Right lobe of liver (tissue), 6 donors: Measurements from ENCODE around the gene UBE2M. TPM values are rescaled to one million over a fixed set of nuclear protein-coding genes. Genes with fewer than 3 reads are reported as not detected.

Source experiments
- ATAC-seq, 4 donors: fragments of 200-7000 bp; cut with Tn5 transposase; one replicate each; pipeline ENCODE4 v1.9.1; 2020; ENCODE audit warnings: mild to moderate bottlenecking in 4 of 4, moderate library complexity in 4 of 4
- DNase-seq, 3 donors: peaks; one replicate each; pipeline ENCODE4 v3.0.0-alpha.2; 2020
- H3K27ac ChIP-seq, 3 donors: fragments of 200-600 bp; one replicate each; pipeline ENCODE4 v1.8.0; 2022
- H3K27me3 ChIP-seq, 2 donors: fragments of 200-600 bp; one replicate each; pipeline ENCODE4 v1.8.0; 2022
- H3K36me3 ChIP-seq, 4 donors: fragments of 200-600 bp; sonication (generic) in 1 of 4; one replicate each; pipeline versions ENCODE4 v1.5.1 to v1.8.0; 2017 to 2022; ENCODE audit warnings: control low read depth in 1 of 4
- H3K4me1 ChIP-seq, 4 donors: fragments of 200-600 bp; sonication (generic) in 1 of 4; one replicate each; pipeline versions ENCODE4 v1.5.1 to v1.8.0; 2017 to 2022; ENCODE audit warnings: control low read depth in 1 of 4
- H3K4me3 ChIP-seq, 3 donors: fragments of 200-600 bp; one replicate each; pipeline ENCODE4 v1.8.0; 2022
- H3K9me3 ChIP-seq, 4 donors: fragments of 200-600 bp; sonication (generic) in 1 of 4; one replicate each; pipeline versions ENCODE4 v1.5.1 to v1.8.0; 2017 to 2022; ENCODE audit warnings: control low read depth in 1 of 4
- CTCF ChIP-seq, 4 donors: fragments of 200-600 bp in 3 of 4; fragments of 450-650 bp in 1 of 4; IDR thresholded peaks; one replicate each; pipeline versions ENCODE4 v1.5.1 to v1.8.0; 2016 to 2022; ENCODE audit warnings: antibody characterized with exemption in 4 of 4, mild to moderate bottlenecking in 2 of 4
- POLR2A ChIP-seq: fragments of 450-650 bp; IDR thresholded peaks from one replicate; pipeline ENCODE4 v1.6.1; 2017; ENCODE audit warnings: antibody characterized with exemption, mild to moderate bottlenecking
- WGBS: methylation state at CpG from one replicate; pipeline ENCODE4 v1.1.6; 2018; ENCODE audit warnings: low coverage, low lambda C conversion rate; ENCODE audit not compliant: insufficient coverage; ENCODE audit errors: missing lambda C conversion rate; 5-methylcytosine and 5-hydroxymethylcytosine counted together
- intact Hi-C, 2 donors: fragments of 100-400 bp; cut with DNase I; formaldehyde crosslinking; loops; one replicate each; pipeline versions ENCODE4 v1.11.2 to v1.14.1; 2022
- total RNA-seq, 6 experiments: library from RNA; depleted of rRNA in 2 of 6; stranded (reverse); fragments of >200 nt in 2 of 6; fragmentation: NEBNext Ultra II Directional in 3 of 6; extraction: Animal tissue kit (Norgen Biotek cat#: 25700) in 3 of 6; gene quantifications; one replicate each; pipeline versions ENCODE4 v1.1.0 to v1.2.4, GENCODE V29; 2016 to 2023
- donor health status: DM: no; HTN: yes; CAD: no.
- donor health status: DM: no; HTN: no; CAD: no.
- donor health status: DM: no; HTN: no; CAD: no.
- donor health status: DM: no; HTN: yes; CAD: no.
- donor health status: DM: no; HTN: yes; CAD: no.

The UBE2M gene
- total RNA-seq, 6 experiments from 2014 or later: 16.0 to 23.5 (median 20.7) TPM

- Histone ChIP-seq H3K36me3 (peaks cover 17 to 61% (median 39%) of the 10 kb centered on the region in 4 donors), H3K27ac (no peak overlapping the region), H3K9me3 (no peaks in the 10 kb centered on the region), H3K4me3 (no peak overlapping the region), H3K27me3 (no peaks in the 10 kb centered on the region), H3K4me1 (peaks cover 0 to 21% (median 10%) of the 10 kb centered on the region in 4 donors)
- DNase-seq: no peak
- WGBS: no CpG with 5 or more reads among the region's 20 CpGs
- TF ChIP-seq POLR2A: no peak
- intact Hi-C loops: no loop called here
- no peak for ATAC-seq
Observed at GRCh38 chr19:58548859-58549663, 9.3 kb downstream of the UBE2M start.

- no peak overlapping the region for H3K4me3 ChIP-seq
- DNase-seq (no peak), ATAC-seq (no peak)
- peaks cover 17 to 56% (median 39%) of the 10 kb centered on the region in 4 donors for H3K36me3 ChIP-seq
- H3K4me1 ChIP-seq: peaks cover 0 to 15% (median 7%) of the 10 kb centered on the region in 4 donors
- intact Hi-C loops: no loop called here
- H3K27me3 ChIP-seq: no peaks in the 10 kb centered on the region
- H3K9me3 ChIP-seq: no peaks in the 10 kb centered on the region
- TF ChIP-seq POLR2A (no peak), CTCF (IDR thresholded peaks at IDR 0.05) (no peak)
- 90% methylated on average over 5 of the region's 18 CpGs for WGBS
- H3K27ac ChIP-seq: no peak overlapping the region
Observed at GRCh38 chr19:58547323-58548312, 10.8 kb downstream of the UBE2M start.

GRCh38 chr19:58546019-58546530, 12.3 kb downstream of the UBE2M start:
- WGBS: 11% methylated on average over 1 of the region's 1 CpG
- TF ChIP-seq CTCF (IDR thresholded peaks at IDR 0.05) (no peak), POLR2A (no peak)
- no peak for DNase-seq
- intact Hi-C loops: no loop called here
- ATAC-seq: no peak
- Histone ChIP-seq H3K27ac (no peak overlapping the region), H3K4me1 (peaks cover 0 to 15% (median 7%) of the 10 kb centered on the region in 4 donors), H3K4me3 (peak overlapping the region; percentile 77 to 89 (median 88)), H3K9me3 (no peaks in the 10 kb centered on the region), H3K36me3 (peaks cover 17 to 40% (median 33%) of the 10 kb centered on the region in 4 donors), H3K27me3 (no peaks in the 10 kb centered on the region)

- Histone ChIP-seq H3K27ac (peak overlapping the region in 2 of 3 donors; percentile 5 to 99), H3K27me3 (no peaks in the 10 kb centered on the region), H3K36me3 (peaks cover 17 to 34% (median 29%) of the 10 kb centered on the region in 4 donors), H3K4me3 (peak overlapping the region; percentile 77 to 89 (median 88)), H3K4me1 (peaks cover 0 to 15% (median 7%) of the 10 kb centered on the region in 4 donors), H3K9me3 (no peaks in the 10 kb centered on the region)
- no peak for TF ChIP-seq POLR2A
- no peak for TF ChIP-seq CTCF (IDR thresholded peaks at IDR 0.05)
- 6% methylated on average over 20 of the region's 21 CpGs for WGBS
- DNase-seq: no peak
- no peak for ATAC-seq
- intact Hi-C loops: no loop called here
Observed at GRCh38 chr19:58545286-58546018, 13.0 kb downstream of the UBE2M start.
